OCI-LY3 (cell line): Measurements from ENCODE around the gene AKAP12.

ENCODE experiments used
- CTCF ChIP-seq: fragments of 200-600, 300-600 bp; sonication (generic); IDR thresholded peaks from 2 replicates; pipeline ENCODE4 v1.5.1; 2014; ENCODE audit warnings: antibody characterized with exemption, low read length, low read depth
- EZH2phosphoT487 ChIP-seq: fragments of 200-600 bp; shearing (Covaris generic); IDR thresholded peaks from 2 replicates; pipeline ENCODE4 v1.6.1; 2018; ENCODE audit warnings: antibody characterized with exemption, mixed run types, low read depth

- TF ChIP-seq CTCF = no peak
- no peak for TF ChIP-seq EZH2phosphoT487
Measured at GRCh38 chr6:151335930-151336329, 96.2 kb downstream of the AKAP12 start.
